Measurements from ENCODE around the gene MIEN1.
A peak's percentile ranks its signal among the peaks of the same experiment; 100 is the strongest.

Gene MIEN1

GRCh38 chr17:39761861-39762496, 31.6 kb upstream of the MIEN1 start:
- peak overlapping the region; percentile 8 for H3K27ac Mint-ChIP-seq
- no peaks in the 10 kb centered on the region for H3K27me3 Mint-ChIP-seq
- peaks cover 45% of the 10 kb centered on the region for H3K36me3 Mint-ChIP-seq
- no peaks in the 10 kb centered on the region for H3K9me3 Mint-ChIP-seq
- ATAC-seq = no peak
- no peak overlapping the region for H3K4me3 Mint-ChIP-seq
- H3K4me1 Mint-ChIP-seq = peaks cover 67% of the 10 kb centered on the region

GRCh38 chr17:39759204-39759603, 28.9 kb upstream of the MIEN1 start:
- Mint-ChIP-seq H3K27ac (peak overlapping the region; percentile 96), H3K27me3 (no peaks in the 10 kb centered on the region), H3K9me3 (no peaks in the 10 kb centered on the region), H3K4me1 (peaks cover 64% of the 10 kb centered on the region), H3K36me3 (peaks cover 19% of the 10 kb centered on the region), H3K4me3 (peak overlapping the region; percentile 25)
- no peak for ATAC-seq

GRCh38 chr17:39757931-39758873, 27.9 kb upstream of the MIEN1 start:
- peak; percentile 4 for ATAC-seq
- Mint-ChIP-seq H3K4me1 (peaks cover 70% of the 10 kb centered on the region), H3K4me3 (peak overlapping the region; percentile 59)

GRCh38 chr17:39757176-39757662, 26.9 kb upstream of the MIEN1 start:
- peak overlapping the region; percentile 40 for H3K4me3 Mint-ChIP-seq
- peak overlapping the region; percentile 96 for H3K27ac Mint-ChIP-seq
- H3K27me3 Mint-ChIP-seq = no peaks in the 10 kb centered on the region
- peaks cover 77% of the 10 kb centered on the region for H3K4me1 Mint-ChIP-seq
- peaks cover 15% of the 10 kb centered on the region for H3K36me3 Mint-ChIP-seq
- H3K9me3 Mint-ChIP-seq = no peaks in the 10 kb centered on the region
- ATAC-seq = no peak

More at GRCh38 chr17:39757931-39758873, 27.9 kb upstream of the MIEN1 start:
- peaks cover 19% of the 10 kb centered on the region for H3K36me3 Mint-ChIP-seq
- no peaks in the 10 kb centered on the region for H3K9me3 Mint-ChIP-seq
- no peaks in the 10 kb centered on the region for H3K27me3 Mint-ChIP-seq
- H3K27ac Mint-ChIP-seq = peak overlapping the region; percentile 96

GRCh38 chr17:39756380-39757079, 26.2 kb upstream of the MIEN1 start:
- H3K36me3 Mint-ChIP-seq = peaks cover 9% of the 10 kb centered on the region
- peak overlapping the region; percentile 96 for H3K27ac Mint-ChIP-seq
- H3K4me3 Mint-ChIP-seq = peak overlapping the region; percentile 71
- H3K9me3 Mint-ChIP-seq = no peaks in the 10 kb centered on the region
- H3K4me1 Mint-ChIP-seq = peaks cover 79% of the 10 kb centered on the region
- ATAC-seq = no peak
- no peaks in the 10 kb centered on the region for H3K27me3 Mint-ChIP-seq

- H3K27ac Mint-ChIP-seq = peak overlapping the region; percentile 96
- peaks cover 2% of the 10 kb centered on the region for H3K36me3 Mint-ChIP-seq
- no peaks in the 10 kb centered on the region for H3K27me3 Mint-ChIP-seq
- H3K9me3 Mint-ChIP-seq = no peaks in the 10 kb centered on the region
- peak overlapping the region; percentile 71 for H3K4me3 Mint-ChIP-seq
- peak; percentile 46 for ATAC-seq
- peaks cover 75% of the 10 kb centered on the region for H3K4me1 Mint-ChIP-seq
Measured at GRCh38 chr17:39755554-39756379, 25.4 kb upstream of the MIEN1 start.

- H3K36me3 Mint-ChIP-seq = no peaks in the 10 kb centered on the region
- peak overlapping the region; percentile 96 for H3K27ac Mint-ChIP-seq
- ATAC-seq = no peak
- H3K27me3 Mint-ChIP-seq = no peaks in the 10 kb centered on the region
- H3K9me3 Mint-ChIP-seq = no peaks in the 10 kb centered on the region
- peaks cover 73% of the 10 kb centered on the region for H3K4me1 Mint-ChIP-seq
- peak overlapping the region; percentile 71 for H3K4me3 Mint-ChIP-seq
Measured at GRCh38 chr17:39754958-39755553, 24.7 kb upstream of the MIEN1 start.

- Mint-ChIP-seq H3K27ac (peak overlapping the region; percentile 96), H3K27me3 (no peaks in the 10 kb centered on the region), H3K4me3 (peak overlapping the region; percentile 71), H3K9me3 (no peaks in the 10 kb centered on the region), H3K4me1 (peaks cover 66% of the 10 kb centered on the region), H3K36me3 (no peaks in the 10 kb centered on the region)
- peak; percentile 87 for ATAC-seq
Measured at GRCh38 chr17:39754161-39754957, 24.0 kb upstream of the MIEN1 start.

GRCh38 chr17:39753514-39754160, 23.3 kb upstream of the MIEN1 start:
- ATAC-seq = peak; percentile 44
- H3K27ac Mint-ChIP-seq = peak overlapping the region; percentile 96
- peak overlapping the region; percentile 71 for H3K4me3 Mint-ChIP-seq
- H3K9me3 Mint-ChIP-seq = no peaks in the 10 kb centered on the region
- H3K36me3 Mint-ChIP-seq = no peaks in the 10 kb centered on the region
- peaks cover 59% of the 10 kb centered on the region for H3K4me1 Mint-ChIP-seq
- no peaks in the 10 kb centered on the region for H3K27me3 Mint-ChIP-seq

GRCh38 chr17:39752241-39752881, 22.0 kb upstream of the MIEN1 start:
- Mint-ChIP-seq H3K36me3 (no peaks in the 10 kb centered on the region), H3K9me3 (no peaks in the 10 kb centered on the region), H3K27ac (peak overlapping the region; percentile 96), H3K27me3 (no peaks in the 10 kb centered on the region), H3K4me1 (peaks cover 46% of the 10 kb centered on the region), H3K4me3 (peak overlapping the region; percentile 46)
- no peak for ATAC-seq

- ATAC-seq = no peak
- H3K9me3 Mint-ChIP-seq = no peaks in the 10 kb centered on the region
- peak overlapping the region; percentile 96 for H3K27ac Mint-ChIP-seq
- peaks cover 39% of the 10 kb centered on the region for H3K4me1 Mint-ChIP-seq
- no peak overlapping the region for H3K4me3 Mint-ChIP-seq
- H3K27me3 Mint-ChIP-seq = no peaks in the 10 kb centered on the region
- H3K36me3 Mint-ChIP-seq = no peaks in the 10 kb centered on the region
Measured at GRCh38 chr17:39751637-39752036, 21.3 kb upstream of the MIEN1 start.

- ATAC-seq = no peak
- peak overlapping the region; percentile 20 for H3K27ac Mint-ChIP-seq
- no peaks in the 10 kb centered on the region for H3K27me3 Mint-ChIP-seq
- no peaks in the 10 kb centered on the region for H3K36me3 Mint-ChIP-seq
- no peak overlapping the region for H3K4me3 Mint-ChIP-seq
- H3K9me3 Mint-ChIP-seq = no peaks in the 10 kb centered on the region
- peaks cover 34% of the 10 kb centered on the region for H3K4me1 Mint-ChIP-seq
Measured at GRCh38 chr17:39751016-39751543, 20.7 kb upstream of the MIEN1 start.

Measured in stimulated activated memory B cell treated with anti-CD40 and anti-IgM and Interleukin-4, amounts not matched to agents 10 μg/mL and 1 μg/mL and 100 μg/mL, for 72 hours (primary cell).